Left lung (tissue), 10 donors: ENCODE measurements around the gene KRTCAP2. TPM values are rescaled to one million over a fixed set of nuclear protein-coding genes. Genes with fewer than 3 reads are reported as not detected.

Experiments used
- ATAC-seq: fragments of 200-7000 bp; cut with Tn5 transposase; one replicate; pipeline ENCODE4 v1.9.1; 2020; ENCODE audit warnings: moderate library complexity
- DNase-seq, 4 donors: peaks; one replicate each; pipeline ENCODE4 v3.0.0-alpha.2; 2013 to 2020
- H3K27ac ChIP-seq, 2 donors: fragments of 200-600 bp; sonication (generic) in 1 of 2; one replicate each; pipeline versions ENCODE4 v1.5.0 to v1.8.0; 2020 to 2021
- H3K27me3 ChIP-seq, 2 donors: fragments of 200-600 bp; sonication (generic) in 1 of 2; one replicate each; pipeline versions ENCODE4 v1.5.0 to v1.8.0; 2020 to 2021
- H3K36me3 ChIP-seq, 2 donors: fragments of 200-600 bp; sonication (generic) in 1 of 2; one replicate each; pipeline versions ENCODE4 v1.5.0 to v1.8.0; 2020 to 2021
- H3K4me1 ChIP-seq, 2 donors: fragments of 200-600 bp; one replicate each; pipeline ENCODE4 v1.8.0; 2021
- H3K4me3 ChIP-seq, 2 donors: fragments of 200-600 bp; sonication (generic) in 1 of 2; one replicate each; pipeline versions ENCODE4 v1.5.0 to v1.8.0; 2020 to 2021; ENCODE audit warnings: mild to moderate bottlenecking in 1 of 2
- H3K9me3 ChIP-seq, 2 donors: fragments of 200-600 bp; sonication (generic) in 1 of 2; one replicate each; pipeline versions ENCODE4 v1.5.0 to v1.8.0; 2020 to 2021
- intact Hi-C, 2 donors: fragments of 100-400 bp; cut with DNase I; formaldehyde crosslinking; loops; one replicate each; pipeline versions ENCODE4 v1.11.2 to v1.14.2; 2022
- polyA plus RNA-seq, 6 donors: library from polyadenylated mRNA; unstranded; fragments of 120-200 nt; gene quantifications; one replicate each; pipeline ENCODE4 v1.2.1, GENCODE V29; 2013; ENCODE audit not compliant: insufficient read length in 6 of 6
- total RNA-seq, 2 donors: library from RNA; stranded (reverse); fragmentation: NEBNext Ultra II Directional; extraction: Animal tissue kit (Norgen Biotek cat#: 25700); gene quantifications; one replicate each; pipeline ENCODE4 v1.2.1, GENCODE V29; 2021
- TF ChIP-seq, protein P1 (sequence below), 2 donors: fragments of 200-600 bp; sonication (generic) in 1 of 2; IDR thresholded peaks; one replicate each; pipeline versions ENCODE4 v1.5.0 to v1.8.0; 2021; ENCODE audit warnings: antibody characterized with exemption in 2 of 2
- donor health status: DM: no; HTN: yes; CAD: no.
- donor health status: DM: no; HTN: no; CAD: no.

The KRTCAP2 gene
- total and polyA plus RNA-seq, 8 donors: 93.9 to 184 (median 111) TPM

GRCh38 chr1:155177192-155177917 is 4.3 kb upstream of the KRTCAP2 start:
- Histone ChIP-seq H3K27ac (peak overlapping the region; percentile 15 to 24), H3K9me3 (no peaks in the 10 kb centered on the region), H3K4me1 (peaks cover 7 to 53% of the 10 kb centered on the region in 2 donors), H3K4me3 (no peak overlapping the region), H3K36me3 (no peaks in the 10 kb centered on the region), H3K27me3 (peaks cover 0 to 19% of the 10 kb centered on the region in 2 donors)
- intact Hi-C loops: no loop called here
- DNase-seq (peak in 1 of 4 donors; percentile 60), ATAC-seq (peak; percentile 37)
- TF ChIP-seq, protein P1, sequence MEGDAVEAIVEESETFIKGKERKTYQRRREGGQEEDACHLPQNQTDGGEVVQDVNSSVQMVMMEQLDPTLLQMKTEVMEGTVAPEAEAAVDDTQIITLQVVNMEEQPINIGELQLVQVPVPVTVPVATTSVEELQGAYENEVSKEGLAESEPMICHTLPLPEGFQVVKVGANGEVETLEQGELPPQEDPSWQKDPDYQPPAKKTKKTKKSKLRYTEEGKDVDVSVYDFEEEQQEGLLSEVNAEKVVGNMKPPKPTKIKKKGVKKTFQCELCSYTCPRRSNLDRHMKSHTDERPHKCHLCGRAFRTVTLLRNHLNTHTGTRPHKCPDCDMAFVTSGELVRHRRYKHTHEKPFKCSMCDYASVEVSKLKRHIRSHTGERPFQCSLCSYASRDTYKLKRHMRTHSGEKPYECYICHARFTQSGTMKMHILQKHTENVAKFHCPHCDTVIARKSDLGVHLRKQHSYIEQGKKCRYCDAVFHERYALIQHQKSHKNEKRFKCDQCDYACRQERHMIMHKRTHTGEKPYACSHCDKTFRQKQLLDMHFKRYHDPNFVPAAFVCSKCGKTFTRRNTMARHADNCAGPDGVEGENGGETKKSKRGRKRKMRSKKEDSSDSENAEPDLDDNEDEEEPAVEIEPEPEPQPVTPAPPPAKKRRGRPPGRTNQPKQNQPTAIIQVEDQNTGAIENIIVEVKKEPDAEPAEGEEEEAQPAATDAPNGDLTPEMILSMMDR (IDR thresholded peaks at IDR 0.05): no peak

GRCh38 chr1:155176544-155177071 is 3.5 kb upstream of the KRTCAP2 start:
- Histone ChIP-seq H3K9me3 (no peaks in the 10 kb centered on the region), H3K4me1 (peaks cover 11 to 60% of the 10 kb centered on the region in 2 donors), H3K27ac (peak overlapping the region; percentile 15 to 24), H3K36me3 (no peaks in the 10 kb centered on the region), H3K4me3 (no peak overlapping the region), H3K27me3 (peaks cover 0 to 19% of the 10 kb centered on the region in 2 donors)
- DNase-seq (peak in 3 of 4 donors; percentile 83 to 92 (median 86)), ATAC-seq (peak; percentile 73)
- TF ChIP-seq, protein P1 (IDR thresholded peaks at IDR 0.05): peak; percentile 96 to 98
- intact Hi-C loops: no loop called here

DNA sequence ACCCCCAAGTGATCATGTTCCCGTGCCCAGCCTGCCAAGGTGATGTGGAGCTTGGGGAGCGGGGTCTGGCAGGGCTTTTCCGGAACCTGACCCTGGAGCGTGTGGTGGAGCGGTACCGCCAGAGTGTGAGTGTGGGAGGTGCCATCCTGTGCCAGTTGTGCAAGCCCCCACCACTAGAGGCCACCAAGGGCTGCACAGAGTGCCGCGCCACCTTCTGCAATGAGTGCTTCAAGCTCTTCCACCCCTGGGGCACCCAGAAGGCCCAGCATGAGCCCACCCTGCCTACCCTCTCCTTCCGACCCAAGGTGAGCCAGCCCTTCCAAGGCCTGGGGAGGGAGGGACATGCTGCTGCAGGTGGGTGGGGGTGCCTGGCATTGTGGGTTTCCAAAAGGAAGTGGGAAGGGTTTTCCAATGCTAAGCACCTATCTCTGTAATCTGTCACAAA is 2.8 kb upstream of the KRTCAP2 start:
- intact Hi-C loops: no loop called here

GRCh38 chr1:155175281-155175926 is 2.3 kb upstream of the KRTCAP2 start:
- intact Hi-C loops: no loop called here
- Histone ChIP-seq H3K4me1 (peaks cover 11 to 63% of the 10 kb centered on the region in 2 donors), H3K9me3 (no peaks in the 10 kb centered on the region), H3K36me3 (peaks cover 0 to 7% of the 10 kb centered on the region in 2 donors), H3K4me3 (no peak overlapping the region), H3K27ac (no peak overlapping the region), H3K27me3 (peaks cover 0 to 19% of the 10 kb centered on the region in 2 donors)
- ATAC-seq (no peak), DNase-seq (peak in 1 of 4 donors; percentile 79)
- TF ChIP-seq, protein P1 (IDR thresholded peaks at IDR 0.05): no peak

More for the DNA sequence above, 2.8 kb upstream of the KRTCAP2 start:
- peak in 1 of 4 donors; percentile 65 for DNase-seq
- ATAC-seq: no peak
- no peak overlapping the region for H3K27ac ChIP-seq
- H3K4me3 ChIP-seq: no peak overlapping the region
- no peaks in the 10 kb centered on the region for H3K9me3 ChIP-seq
- H3K36me3 ChIP-seq: peaks cover 0 to 2% of the 10 kb centered on the region in 2 donors
- peaks cover 11 to 63% of the 10 kb centered on the region in 2 donors for H3K4me1 ChIP-seq
- peaks cover 0 to 19% of the 10 kb centered on the region in 2 donors for H3K27me3 ChIP-seq
- TF ChIP-seq, protein P1 (IDR thresholded peaks at IDR 0.05): no peak
